Stimulated activated CD8-positive, alpha-beta memory T cell treated with anti-CD3 and anti-CD28 coated beads, Interleukin-15, amount 100 ng/mL, for 1 hour (primary cell): Measurements from ENCODE around the gene KRT13.

ENCODE experiments used
- DNase-seq: peaks from one replicate; pipeline ENCODE4 v3.0.0-alpha.2; 2020; ENCODE audit warnings: low read depth

Gene KRT13

DNA sequence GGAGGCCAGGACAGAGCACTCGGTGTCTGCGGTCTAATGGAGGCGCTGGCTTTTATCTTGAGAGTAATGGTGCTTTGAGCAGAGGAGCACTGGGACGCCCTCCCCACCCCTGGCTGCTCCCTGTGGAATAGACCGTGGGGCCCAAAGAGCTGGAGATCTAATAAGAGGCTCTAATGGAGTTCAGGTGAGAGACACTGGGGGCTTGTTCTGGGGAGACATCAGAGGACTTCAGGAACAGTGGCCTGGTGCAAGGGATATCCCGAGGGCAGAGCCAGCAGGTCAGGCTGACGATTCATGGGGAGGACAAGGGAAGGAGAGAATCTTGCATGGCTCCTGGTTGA is 32.2 kb upstream of the KRT13 start:
- DNase-seq, result no peak

DNA sequence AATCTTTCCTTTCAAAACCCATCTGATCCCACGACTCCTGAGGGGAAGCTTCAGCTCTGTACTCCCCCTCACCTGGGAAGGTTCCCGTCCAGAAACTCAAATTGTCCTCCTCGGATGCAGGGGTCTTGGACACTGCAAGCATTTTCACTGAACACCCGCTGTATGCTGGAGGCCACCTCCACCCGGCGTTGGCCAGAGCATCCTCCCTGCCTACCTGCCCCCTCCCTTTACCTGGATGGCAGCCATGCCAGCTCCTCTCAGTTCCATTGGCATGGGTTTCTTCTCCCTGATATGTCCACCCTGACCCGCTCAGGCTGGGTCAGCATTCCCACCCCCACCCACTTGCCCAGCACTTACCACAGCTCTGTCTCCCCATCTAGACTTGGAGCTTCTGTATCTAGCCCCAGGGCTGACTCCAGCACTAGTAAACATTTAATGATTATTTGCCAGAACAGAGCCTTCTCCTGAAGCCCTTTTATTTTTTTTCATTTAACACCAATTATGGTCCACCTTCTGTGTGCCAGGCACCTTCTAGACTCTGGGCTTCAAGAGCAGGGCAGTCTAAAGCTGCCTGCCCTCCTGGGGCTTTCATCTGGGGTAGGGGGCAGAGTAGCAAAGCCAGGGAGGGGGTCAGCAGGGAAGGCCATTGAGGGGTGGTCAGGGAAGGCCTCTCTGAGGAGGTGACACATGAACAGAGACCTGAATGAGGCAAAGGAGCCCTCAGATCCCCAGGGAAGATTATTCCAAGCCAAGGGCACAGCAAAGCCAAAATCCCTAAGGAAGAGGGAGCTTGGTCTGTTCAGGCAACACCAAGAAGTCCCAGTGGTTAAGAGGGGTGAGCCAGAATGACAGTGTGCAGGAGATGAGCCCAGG is 31.6 kb upstream of the KRT13 start:
- DNase-seq, result no peak

DNA sequence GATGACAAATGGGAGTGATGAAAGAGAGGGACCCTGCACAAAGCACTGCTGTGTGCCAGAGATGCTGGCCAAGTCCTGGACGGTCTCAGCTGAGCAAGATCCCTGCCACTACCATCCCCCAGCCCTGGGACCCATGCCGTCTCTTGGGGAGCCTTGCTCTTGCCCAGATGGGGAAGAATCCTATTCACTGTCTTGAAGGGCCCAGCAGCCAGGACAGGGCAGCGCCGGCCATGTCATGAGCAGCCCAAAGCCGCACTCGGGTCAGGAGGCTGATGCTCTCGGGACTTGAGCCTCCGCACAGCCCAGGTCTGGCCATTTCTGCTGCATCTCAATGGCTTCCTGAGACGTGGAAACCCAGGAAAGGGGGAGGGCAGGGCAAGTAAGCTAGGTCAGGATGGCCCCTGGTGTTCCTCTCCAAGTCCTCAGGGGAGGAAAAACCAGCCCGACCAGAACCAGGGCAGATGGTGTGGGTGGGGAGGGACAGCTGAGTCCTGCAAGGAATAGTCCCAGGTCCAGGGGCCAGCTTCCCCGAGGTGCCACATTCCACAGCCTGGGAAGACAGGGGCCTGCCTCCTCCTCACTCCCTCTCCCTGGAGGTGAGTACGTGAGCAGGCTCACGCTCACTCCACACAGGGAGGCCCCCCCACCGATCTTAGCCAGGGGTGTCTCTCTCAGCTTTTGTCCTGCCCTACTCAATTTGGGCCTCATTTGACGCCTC is 30.5 kb upstream of the KRT13 start:
- no peak for DNase-seq

DNA sequence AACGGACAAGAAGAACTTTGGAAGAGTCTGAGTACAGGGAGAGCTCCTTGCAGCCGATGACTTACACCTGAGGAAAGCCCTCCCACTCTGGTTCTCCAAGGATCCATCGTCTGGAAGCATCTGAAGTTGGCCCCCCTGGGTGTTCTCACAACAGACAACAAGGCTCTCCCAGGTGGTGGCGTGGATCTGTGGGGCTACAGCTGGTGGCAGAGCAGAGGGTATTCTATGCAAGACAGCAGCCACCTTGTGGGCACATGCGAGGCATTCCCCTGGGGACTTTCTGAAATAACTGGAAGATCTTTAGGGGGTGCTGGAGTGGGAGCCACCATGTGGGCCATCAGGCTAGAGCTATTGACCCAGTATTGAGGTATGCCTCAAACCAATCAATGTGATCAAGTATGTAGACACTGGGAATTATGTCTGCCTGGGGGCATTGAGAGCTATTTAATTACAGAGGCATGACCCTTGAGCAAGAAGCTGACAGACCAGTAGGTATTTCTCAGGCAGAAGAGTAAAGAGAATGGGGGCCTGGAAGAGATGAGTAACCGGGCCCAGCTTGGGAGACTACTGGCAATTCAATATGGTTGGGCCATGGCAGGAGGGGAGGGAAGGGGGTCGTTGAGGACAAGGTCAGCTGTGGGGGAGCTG is 29.6 kb upstream of the KRT13 start:
- no peak for DNase-seq

DNA sequence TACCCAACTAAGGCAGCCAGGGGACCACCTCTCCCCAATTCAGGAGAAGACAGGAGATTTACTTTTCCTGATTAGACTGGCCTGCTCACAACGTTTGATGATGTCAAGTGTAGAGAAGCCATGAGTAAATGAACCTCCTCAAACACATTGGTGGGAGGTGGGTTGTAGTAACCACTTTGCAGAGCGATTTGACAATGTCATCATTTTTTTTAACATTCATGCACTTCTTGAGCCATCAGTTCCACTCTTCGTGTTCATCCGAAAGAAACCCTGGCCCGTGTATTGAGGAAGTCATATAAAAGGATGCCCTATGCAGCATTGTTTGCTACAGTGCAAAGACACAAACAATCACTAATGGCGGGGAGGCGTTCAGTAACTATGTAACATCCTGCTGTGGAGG is 28.2 kb upstream of the KRT13 start:
- DNase-seq, result no peak

DNA sequence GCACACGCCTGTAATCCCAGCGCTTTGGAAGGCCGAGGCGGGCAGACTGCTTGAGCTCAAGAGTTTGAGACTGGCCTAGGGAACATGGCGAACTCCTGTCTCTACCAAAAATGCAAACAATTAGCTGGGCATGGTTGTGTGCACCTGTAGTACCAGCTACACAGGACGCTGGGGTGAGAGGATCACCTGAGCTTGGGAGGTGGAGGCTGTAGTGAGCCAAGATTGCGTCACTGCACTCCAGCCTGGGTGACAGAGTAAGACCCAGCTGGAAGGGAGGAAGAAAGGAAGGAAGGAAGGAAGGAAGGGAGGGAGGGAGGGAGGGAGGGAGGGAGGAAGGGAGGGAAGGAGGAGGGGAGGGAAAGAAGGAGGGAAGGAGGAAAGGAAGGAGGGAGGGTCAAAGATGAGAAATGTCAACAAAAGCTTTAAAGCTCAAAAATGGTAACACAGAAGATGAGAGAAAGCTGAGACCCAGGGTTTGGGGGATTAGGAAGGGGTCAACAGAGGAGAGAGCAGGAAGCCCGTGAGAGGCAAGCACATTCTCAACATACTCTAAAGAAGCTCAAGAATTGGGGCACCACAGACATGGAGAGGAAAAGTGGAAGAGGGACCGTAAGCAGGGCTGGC is 27.6 kb upstream of the KRT13 start:
- no peak for DNase-seq

DNA sequence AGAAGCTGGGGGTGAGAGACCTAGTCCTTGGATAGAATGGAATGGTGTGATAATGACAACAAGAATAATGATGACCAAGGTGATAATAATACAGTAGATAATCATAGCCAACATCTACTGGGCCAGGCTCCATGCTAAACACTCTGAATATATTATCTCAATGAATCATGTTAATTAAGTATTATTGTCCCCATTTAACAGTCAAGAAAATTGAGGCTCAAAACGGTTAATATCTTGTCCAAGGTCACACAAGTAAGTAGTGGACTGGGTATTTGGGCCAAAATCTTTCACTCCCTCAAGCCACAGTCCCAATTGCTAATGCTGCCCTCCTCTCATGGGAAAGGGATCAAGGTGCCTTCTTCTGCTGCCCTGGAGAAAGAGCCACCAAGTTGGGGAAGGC is 26.6 kb upstream of the KRT13 start:
- no peak for DNase-seq

DNA sequence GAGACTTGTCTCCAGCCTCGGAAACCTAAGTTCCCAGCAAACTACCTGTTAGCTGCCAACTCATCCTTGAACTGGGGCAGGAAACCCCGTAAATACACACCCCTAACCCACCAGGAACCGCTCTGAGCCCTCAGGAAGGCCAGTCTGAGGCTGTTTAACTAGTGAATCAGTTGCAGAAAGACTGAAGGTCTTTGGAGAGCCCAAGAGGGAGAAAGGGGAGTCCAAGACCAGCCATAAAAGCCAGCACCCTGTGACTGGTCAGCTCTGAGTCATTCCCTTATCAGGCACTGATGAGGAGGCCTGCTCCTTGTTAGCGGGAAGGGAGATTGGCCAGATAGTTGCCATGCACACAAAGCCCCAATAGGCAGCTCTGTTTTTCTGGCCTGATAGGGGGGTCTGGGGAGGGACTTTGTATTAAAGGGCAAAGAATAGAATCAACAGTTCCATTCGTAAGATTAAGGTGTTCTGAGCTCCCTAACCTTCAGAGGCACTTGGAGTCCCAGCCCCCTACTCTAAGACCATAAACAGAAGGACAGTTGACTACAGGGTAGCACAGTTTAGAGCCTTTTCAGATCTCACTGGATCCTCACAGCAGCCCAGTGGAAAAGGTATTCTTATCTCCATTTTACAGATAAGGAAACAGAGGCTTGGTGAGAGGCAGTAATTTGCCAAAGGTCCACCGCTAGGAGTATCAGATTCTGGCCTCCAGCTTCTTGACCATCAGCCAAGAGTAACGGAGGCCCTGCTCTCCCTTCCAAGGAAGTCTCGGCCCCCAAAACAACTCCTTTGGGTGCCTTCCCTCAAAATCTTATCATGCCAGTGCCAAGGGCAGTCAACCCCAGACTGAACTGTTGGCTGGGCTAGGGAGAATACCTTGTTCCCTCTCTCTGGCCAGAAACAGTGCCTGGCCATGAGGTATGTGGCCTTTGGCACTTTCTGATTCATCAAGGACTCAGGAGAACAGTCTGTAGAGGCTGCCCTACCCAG is 24.9 kb upstream of the KRT13 start:
- no peak for DNase-seq

DNA sequence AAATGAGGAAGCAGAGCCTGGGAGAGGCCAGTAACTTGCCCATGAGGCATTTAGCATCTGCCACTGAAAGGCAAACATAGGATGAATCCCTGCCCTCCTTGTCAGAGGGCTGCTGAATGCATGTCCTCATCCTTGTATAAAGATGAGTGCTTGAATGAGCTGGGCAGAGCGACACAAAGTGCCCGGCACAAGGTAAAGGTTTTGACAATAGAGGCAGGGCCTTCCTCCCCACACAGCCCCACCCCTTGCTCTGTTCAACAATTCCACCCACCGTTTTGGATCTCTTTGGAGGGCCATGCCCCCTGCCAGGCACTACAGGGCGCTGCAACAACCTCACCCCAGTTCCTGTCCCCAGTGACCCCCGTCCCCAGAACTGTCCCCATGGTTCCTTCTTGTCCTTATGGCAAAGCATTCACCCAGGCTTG is 24.1 kb upstream of the KRT13 start:
- no peak for DNase-seq

DNA sequence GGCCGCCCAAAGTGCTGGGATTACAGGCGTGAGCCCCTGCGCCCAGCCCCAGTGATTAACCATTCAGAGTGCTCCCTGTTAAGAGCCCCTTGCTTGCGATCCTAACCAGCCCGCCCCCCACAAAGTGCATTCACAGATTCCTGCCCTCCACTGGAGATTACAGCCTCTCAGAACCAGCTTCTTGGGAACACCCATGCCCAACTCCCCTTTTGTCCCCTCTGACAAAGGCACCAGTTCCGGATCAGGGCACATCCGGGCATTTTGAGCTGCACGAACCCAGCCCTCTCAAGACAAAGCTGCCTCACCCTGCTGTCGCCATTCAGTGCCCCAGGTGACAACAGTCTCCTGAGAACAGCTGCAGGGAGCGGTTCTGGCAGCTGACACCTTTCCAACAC is 23.5 kb upstream of the KRT13 start:
- no peak for DNase-seq

DNA sequence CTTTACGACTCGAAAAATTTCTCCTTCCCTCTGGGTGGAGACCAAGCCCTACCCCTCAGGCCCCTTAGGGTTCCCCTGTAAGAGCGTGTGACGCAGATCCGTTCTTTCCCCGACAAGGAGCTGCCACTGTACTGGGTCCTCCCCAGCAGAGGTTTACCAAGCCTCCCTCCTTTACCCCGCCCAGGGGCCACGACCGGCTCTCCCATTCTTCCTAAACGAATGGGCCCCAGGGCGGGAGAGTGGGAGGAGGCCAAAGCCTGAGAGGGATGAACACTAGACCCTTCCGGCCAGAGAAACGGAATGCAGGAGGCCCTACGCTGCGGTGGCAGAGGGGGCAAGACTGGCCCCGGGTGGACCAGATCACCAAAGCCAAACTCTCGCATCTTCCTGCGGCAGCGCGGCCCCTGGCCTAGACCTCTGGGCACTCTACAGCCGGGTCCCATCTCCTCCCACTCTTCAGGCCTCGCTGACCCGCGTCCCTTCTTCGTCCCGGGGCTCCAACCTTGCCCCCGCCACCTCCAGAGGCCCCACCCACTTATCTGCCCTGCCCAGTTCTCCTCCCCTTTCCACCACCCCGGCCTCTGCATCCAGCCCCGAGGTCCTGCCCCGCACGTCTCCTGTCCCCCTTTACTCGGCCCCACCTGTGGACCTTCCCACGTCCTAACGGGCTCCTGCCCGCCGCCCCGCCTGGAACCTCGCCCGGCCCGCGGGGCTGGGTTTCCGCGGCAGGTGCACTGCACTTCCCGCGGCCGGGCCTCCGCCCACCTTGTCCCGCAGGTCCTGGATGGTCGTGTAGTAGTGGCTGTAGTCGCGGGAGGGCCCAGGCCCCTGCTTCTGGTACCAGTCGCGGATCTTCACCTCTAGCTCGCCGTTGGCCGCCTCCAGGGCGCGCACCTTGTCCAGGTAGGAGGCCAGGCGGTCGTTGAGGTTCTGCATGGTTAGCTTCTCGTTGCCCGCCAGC is 21.9 kb upstream of the KRT13 start:
- no peak for DNase-seq

DNA sequence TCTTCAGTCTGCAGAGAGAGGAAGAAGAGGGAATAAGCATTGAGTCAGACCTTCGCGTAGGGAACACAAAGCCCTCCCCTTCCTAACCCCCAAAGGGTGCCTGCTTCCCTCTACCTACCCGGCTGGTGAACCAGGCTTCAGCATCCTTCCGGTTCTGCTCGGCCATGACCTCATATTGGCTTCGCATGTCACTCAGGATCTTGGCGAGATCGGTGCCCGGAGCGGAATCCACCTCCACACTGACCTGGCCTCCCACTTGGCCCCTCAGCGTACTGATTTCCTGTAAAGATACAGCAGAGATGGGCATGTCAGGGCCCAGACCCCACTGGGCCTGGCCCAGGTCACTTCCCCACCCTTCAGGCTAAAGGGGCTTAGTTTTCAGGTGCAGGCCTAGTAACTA is 18.8 kb upstream of the KRT13 start:
- no peak for DNase-seq

DNA sequence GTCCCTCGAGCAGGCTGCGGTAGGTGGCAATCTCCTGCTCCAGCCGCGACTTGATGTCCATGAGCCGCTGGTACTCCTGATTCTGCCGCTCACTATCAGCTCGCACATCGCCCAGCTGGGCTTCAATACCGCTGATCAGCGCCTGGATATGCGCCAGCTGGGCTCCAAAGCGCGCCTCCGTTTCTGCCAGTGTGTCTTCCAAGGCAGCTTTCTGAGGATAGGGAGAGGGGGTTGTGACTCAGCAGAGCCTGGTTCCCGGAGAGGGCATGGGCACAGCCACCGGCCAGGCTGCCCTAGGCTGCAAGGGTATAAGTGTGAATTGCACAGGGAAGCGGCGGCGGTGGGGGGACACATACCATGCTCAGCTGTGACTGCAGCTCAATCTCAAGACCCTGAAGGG is 18.4 kb upstream of the KRT13 start:
- DNase-seq, result no peak

DNA sequence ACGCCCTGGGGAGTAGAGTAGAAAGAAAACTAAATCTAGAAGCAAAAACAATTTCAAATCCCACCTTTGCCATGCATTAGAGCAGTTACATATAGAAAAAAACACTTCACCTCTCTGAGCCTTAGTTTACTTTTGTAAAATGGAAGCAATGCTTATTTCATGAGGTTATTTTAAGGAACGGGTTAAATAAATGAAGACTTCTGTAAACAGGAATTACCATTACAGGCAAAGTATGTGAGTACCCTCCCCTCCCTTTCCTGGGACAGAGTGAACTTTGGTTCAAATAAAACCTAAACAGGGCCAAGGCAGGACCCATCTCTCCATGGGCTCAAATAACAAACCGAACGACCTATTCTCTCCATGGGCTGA is 17.8 kb upstream of the KRT13 start:
- no peak for DNase-seq

DNA sequence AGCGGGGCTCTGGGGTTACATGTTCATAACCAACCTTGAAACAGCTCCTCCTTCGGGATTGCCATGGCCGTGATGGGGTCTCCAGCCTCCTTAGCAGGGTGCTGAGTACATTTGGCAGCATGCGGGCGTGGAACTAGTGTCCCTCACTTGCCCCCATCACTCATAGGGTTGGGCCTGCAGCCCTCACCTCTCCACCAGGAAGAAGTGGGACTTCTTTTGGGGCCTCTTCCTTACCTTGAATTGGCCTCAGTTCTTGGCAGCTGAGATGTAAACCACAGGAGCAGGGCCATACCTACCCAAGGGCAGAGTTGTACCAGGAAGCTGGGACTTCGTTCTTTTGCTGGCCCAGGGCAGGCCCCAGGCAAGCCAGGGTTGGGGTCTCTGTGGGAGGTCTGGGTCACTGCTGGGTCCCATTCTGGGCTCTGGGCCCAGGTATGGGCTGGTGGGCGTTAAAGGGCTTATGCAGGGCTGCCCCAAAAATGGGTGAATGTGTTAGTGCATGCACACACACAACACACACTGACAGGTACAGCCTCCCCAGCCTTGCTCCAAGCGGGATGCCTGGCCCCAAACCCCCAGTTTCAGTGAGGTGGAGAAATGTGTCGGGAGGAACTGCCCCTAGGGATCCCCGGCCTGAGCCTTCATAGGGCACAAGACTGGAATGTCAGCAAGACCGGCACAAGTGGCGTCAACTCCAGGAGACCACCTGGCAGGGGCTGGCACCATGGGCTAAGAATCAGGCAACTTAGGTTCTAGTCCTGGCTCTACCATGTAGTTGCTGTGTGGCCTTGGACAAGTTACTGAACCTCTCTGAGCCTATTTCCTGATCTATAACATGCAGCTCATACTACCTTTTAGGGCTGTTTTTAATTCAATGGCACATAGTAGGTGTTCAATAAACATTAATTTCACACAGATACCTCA is 17.2 kb upstream of the KRT13 start:
- DNase-seq, result no peak

DNA sequence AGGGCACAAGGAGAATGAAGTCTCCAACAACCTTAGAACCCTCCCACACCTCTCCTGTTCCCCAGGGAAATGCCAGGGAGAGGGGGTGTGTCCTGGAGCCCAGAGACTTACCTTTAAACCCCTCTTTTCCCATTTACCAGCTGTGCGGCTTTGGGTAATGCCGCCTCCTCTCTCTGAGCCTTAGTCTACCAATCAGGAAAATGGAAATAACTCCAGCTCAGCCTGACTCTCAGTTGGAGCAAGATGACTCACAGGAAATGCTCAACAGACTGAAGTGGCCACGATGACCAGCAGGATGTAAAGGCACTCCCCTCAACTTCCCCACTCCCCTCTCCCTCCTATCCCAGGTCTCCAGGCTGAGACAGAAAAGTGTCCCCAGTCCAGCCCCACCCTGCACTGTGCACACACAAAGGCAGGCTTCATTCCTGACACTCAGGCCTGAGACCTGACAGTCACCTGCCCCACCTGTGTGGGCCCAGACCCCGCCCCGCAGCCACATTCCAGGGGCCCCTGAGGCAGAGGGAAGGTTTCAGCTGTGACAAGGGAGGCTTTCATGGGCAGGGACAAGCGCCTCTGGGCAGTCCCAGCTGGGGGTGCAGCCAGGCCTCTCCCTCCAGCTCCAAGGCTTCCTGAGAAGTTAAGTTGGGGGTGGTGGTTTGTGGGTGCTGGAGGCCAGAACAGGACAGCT is 16.3 kb upstream of the KRT13 start:
- no peak for DNase-seq

DNA sequence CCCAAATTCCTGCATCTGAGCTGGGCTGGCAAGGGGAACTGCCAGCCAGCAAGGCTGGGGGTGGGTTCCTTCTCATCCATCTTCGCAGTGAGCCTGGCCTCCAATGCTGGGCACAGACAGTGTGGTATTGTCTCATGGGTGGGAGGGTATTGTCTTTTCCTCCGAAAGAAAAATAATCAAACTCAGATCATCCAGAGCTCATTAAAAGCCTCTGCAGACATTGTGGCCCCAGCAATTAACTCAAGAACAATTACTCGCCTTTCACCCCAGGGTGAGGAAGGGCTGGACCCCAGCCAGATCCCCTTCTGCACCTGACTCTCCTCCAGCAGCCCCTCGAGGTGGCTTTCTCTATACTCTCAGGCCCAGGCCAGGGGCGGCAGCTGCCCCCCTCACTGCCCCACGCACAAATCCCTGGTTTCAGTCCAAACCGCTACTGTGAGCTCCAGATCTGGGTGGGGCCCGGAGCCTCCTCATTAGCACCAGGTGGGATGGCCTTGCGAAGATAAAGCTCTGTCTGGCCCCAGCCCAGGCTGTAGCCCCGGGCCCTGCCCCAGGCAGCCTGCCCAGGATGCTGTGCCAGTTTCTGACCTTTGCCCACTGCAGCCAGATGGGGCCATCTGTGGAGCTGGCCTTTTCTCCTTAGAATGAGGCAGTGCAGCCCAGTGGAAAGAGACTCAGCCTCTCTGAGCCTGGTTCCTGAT is 15.6 kb upstream of the KRT13 start:
- no peak for DNase-seq
